Mesenchymal stem cell (in vitro differentiated cells and primary cell): Measurements from ENCODE around the gene KSR1.

Source experiments
- DNase-seq: peaks from one replicate; pipeline ENCODE4 v3.0.0-alpha.2; 2013
- H2AFZ ChIP-seq: one replicate; pipeline ENCODE4 v1.6.1; 2013; ENCODE audit warnings: low read depth, mild to moderate bottlenecking, control low read depth, inconsistent platforms, low read length, moderate library complexity
- H2AK5ac ChIP-seq: 2 replicates; pipeline ENCODE4 v1.6.1; 2013; ENCODE audit warnings: low read length, moderate library complexity, mild to moderate bottlenecking, inconsistent platforms; ENCODE audit not compliant: severe bottlenecking
- H2BK120ac ChIP-seq: one replicate; pipeline ENCODE4 v1.6.1; 2013; ENCODE audit warnings: low read depth, mild to moderate bottlenecking, inconsistent platforms, low read length, moderate library complexity
- H2BK12ac ChIP-seq, 2 experiments: one replicate each; pipeline ENCODE4 v1.6.1; 2013; ENCODE audit warnings: inconsistent platforms in 2 of 2, low read length in 2 of 2, mild to moderate bottlenecking in 2 of 2, moderate library complexity in 2 of 2, control low read depth in 1 of 2
- H2BK15ac ChIP-seq: one replicate; pipeline ENCODE4 v1.6.1; 2013; ENCODE audit warnings: mild to moderate bottlenecking, low read depth, inconsistent platforms; ENCODE audit not compliant: poor library complexity, severe bottlenecking
- H2BK5ac ChIP-seq: 2 replicates; pipeline ENCODE4 v1.6.1; 2013; ENCODE audit warnings: low read depth, mild to moderate bottlenecking, low read length, control low read depth, inconsistent platforms; ENCODE audit not compliant: poor library complexity, severe bottlenecking
- H3K14ac ChIP-seq, 2 experiments: one replicate each; pipeline ENCODE4 v1.6.1; 2013; ENCODE audit warnings: inconsistent platforms in 2 of 2, low read length in 2 of 2, control low read depth in 1 of 2, mild to moderate bottlenecking in 1 of 2, moderate library complexity in 1 of 2
- H3K18ac ChIP-seq, 2 experiments: one replicate each; pipeline ENCODE4 v1.6.1; 2013; ENCODE audit warnings: inconsistent platforms in 2 of 2, low read length in 2 of 2, control low read depth in 1 of 2, low read depth in 1 of 2, mild to moderate bottlenecking in 1 of 2
- H3K23ac ChIP-seq, 2 experiments: one replicate each; pipeline ENCODE4 v1.6.1; 2013; ENCODE audit warnings: inconsistent platforms in 2 of 2, low read length in 2 of 2, mild to moderate bottlenecking in 2 of 2, moderate library complexity in 2 of 2, control low read depth in 1 of 2
- H3K27ac ChIP-seq: 2 replicates; pipeline ENCODE4 v1.5.1; 2013; ENCODE audit warnings: mild to moderate bottlenecking, moderate library complexity, low read length, control low read depth, inconsistent platforms; ENCODE audit not compliant: poor library complexity, severe bottlenecking
- H3K27me3 ChIP-seq, 2 experiments: 2 replicates each; pipeline versions ENCODE4 v1.6.1 to v1.7.0; 2013; ENCODE audit warnings: low read length in 2 of 2, mild to moderate bottlenecking in 2 of 2, moderate library complexity in 2 of 2, control low read depth in 1 of 2, inconsistent platforms in 1 of 2; ENCODE audit not compliant: control insufficient read depth in 1 of 2, insufficient read depth in 1 of 2
- H3K36me3 ChIP-seq, 2 experiments: 2 replicates each; pipeline versions ENCODE4 v1.6.1 to v1.7.0; 2013; ENCODE audit warnings: low read length in 2 of 2, control low read depth in 1 of 2, inconsistent platforms in 1 of 2, low read depth in 1 of 2, mild to moderate bottlenecking in 1 of 2; ENCODE audit not compliant: insufficient read depth in 2 of 2, control insufficient read depth in 1 of 2
- H3K4ac ChIP-seq, 2 experiments: one replicate each; pipeline ENCODE4 v1.6.1; 2013; ENCODE audit warnings: inconsistent platforms in 2 of 2, low read length in 2 of 2, mild to moderate bottlenecking in 2 of 2, moderate library complexity in 2 of 2, control low read depth in 1 of 2, low read depth in 1 of 2
- H3K4me1 ChIP-seq: 2 replicates; pipeline ENCODE4 v1.6.1; 2013; ENCODE audit warnings: low read depth, low read length, control low read depth; ENCODE audit not compliant: control insufficient read depth, insufficient read depth
- H3K4me2 ChIP-seq: 2 replicates; pipeline ENCODE4 v1.6.1; 2013; ENCODE audit warnings: low read length, mild to moderate bottlenecking, inconsistent platforms; ENCODE audit not compliant: poor library complexity, severe bottlenecking
- H3K4me3 ChIP-seq, 2 experiments: 2 replicates each; pipeline versions ENCODE4 v1.5.1 to v1.7.0; 2013; ENCODE audit warnings: low read length in 2 of 2, mild to moderate bottlenecking in 2 of 2, control low read depth in 1 of 2, low read depth in 1 of 2; ENCODE audit not compliant: insufficient read depth in 1 of 2
- H3K79me1 ChIP-seq: replicated peaks from 2 replicates; pipeline ENCODE4 v1.6.1; 2013; ENCODE audit warnings: mild to moderate bottlenecking, control low read depth, low read length, inconsistent platforms; ENCODE audit not compliant: poor library complexity, severe bottlenecking
- H3K9ac ChIP-seq: 2 replicates; pipeline ENCODE4 v1.7.0; 2013; ENCODE audit warnings: mild to moderate bottlenecking, low read length, moderate library complexity
- H3K9me3 ChIP-seq: 2 replicates; pipeline ENCODE4 v1.7.0; 2013; ENCODE audit warnings: mild to moderate bottlenecking, low read length; ENCODE audit not compliant: control insufficient read depth
- H4K8ac ChIP-seq: one replicate; pipeline ENCODE4 v1.6.1; 2013; ENCODE audit warnings: inconsistent platforms, mild to moderate bottlenecking, low read length, moderate library complexity
- H4K91ac ChIP-seq: one replicate; pipeline ENCODE4 v1.6.1; 2013; ENCODE audit warnings: mild to moderate bottlenecking, low read length, inconsistent platforms
- WGBS: methylation state at CpG from one replicate; pipeline ENCODE4 v1.1.7; 2013; ENCODE audit warnings: mixed read lengths; 5-methylcytosine and 5-hydroxymethylcytosine counted together

The KSR1 gene

DNA sequence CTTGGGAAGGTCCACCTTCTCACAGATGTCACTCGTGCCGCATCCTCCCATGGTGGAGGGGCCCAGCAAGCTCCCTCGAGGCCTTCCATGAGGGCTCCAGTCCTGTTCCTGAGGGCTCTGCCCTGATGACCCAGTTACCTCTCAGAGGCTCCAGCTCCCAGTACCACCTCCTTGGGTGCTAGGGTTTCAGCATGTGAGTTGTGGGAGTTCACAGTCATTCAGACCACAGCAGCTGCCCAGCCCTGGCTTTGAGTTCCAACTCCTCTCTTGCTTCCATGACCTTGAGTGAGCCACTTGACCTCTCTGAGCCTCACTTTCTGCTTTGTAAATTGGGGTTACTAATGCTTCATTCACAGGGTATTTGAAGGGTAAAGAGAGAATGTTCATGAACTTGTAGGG lies 137.6 kb downstream of the KSR1 start:
- H3K4me3 ChIP-seq, result no peak overlapping the region
- H4K8ac ChIP-seq, result no peak overlapping the region
- H2BK120ac ChIP-seq, result no peak overlapping the region
- WGBS, result 98% methylated on average over 3 of the region's 3 CpGs
- no peak overlapping the region for H2BK12ac ChIP-seq
- no peak for DNase-seq
- no peak overlapping the region for H4K91ac ChIP-seq
- H2AK5ac ChIP-seq, result no peak overlapping the region
- H3K27me3 ChIP-seq, result no peaks in the 10 kb centered on the region
- peaks cover 62 to 75% of the 10 kb centered on the region in 2 experiments for H3K36me3 ChIP-seq
- H3K18ac ChIP-seq, result no peak overlapping the region
- no peak overlapping the region for H2AFZ ChIP-seq
- H3K4me2 ChIP-seq, result no peak overlapping the region
- H3K14ac ChIP-seq, result no peak overlapping the region
- no peak overlapping the region for H3K9ac ChIP-seq
- no peak overlapping the region for H2BK15ac ChIP-seq
- peaks cover 7% of the 10 kb centered on the region for H3K79me1 ChIP-seq
- no peak overlapping the region for H3K4ac ChIP-seq
- no peak overlapping the region for H2BK5ac ChIP-seq
- no peak overlapping the region for H3K23ac ChIP-seq
- no peaks in the 10 kb centered on the region for H3K9me3 ChIP-seq
- no peak overlapping the region for H3K27ac ChIP-seq
- H3K4me1 ChIP-seq, result peaks cover 4% of the 10 kb centered on the region

DNA sequence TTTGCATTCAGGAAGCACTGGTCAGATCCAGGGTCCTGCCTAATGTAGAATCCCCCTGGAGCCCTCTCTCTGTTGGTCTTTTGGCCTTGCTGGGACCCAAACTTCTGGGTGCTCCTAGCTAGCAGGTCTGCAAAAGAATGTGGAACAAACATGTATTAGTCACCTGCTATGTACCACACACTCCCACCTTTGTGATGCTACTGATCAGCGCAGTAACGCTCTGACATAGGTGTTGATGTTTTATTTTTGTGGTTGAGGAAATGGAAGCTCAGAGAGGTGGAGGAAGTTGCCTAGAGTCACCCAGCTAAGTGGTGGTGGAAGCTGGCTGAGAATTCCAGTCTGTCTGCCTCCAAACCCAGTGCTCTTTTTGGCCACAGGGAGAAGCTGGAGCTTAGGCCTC lies 139.0 kb downstream of the KSR1 start:
- H3K4me3 ChIP-seq, result no peak overlapping the region
- no peak overlapping the region for H3K4ac ChIP-seq
- no peak for DNase-seq
- H3K36me3 ChIP-seq, result peaks cover 56 to 71% of the 10 kb centered on the region in 2 experiments
- no peak overlapping the region for H2AFZ ChIP-seq
- no peak overlapping the region for H2BK5ac ChIP-seq
- no peak overlapping the region for H4K8ac ChIP-seq
- H2BK12ac ChIP-seq, result no peak overlapping the region
- no peak overlapping the region for H2AK5ac ChIP-seq
- no peak overlapping the region for H2BK120ac ChIP-seq
- peaks cover 5% of the 10 kb centered on the region for H3K4me1 ChIP-seq
- 100% methylated on average over 1 of the region's 2 CpGs for WGBS
- peaks cover 5% of the 10 kb centered on the region for H3K79me1 ChIP-seq
- H3K9ac ChIP-seq, result no peak overlapping the region
- no peak overlapping the region for H3K4me2 ChIP-seq
- H3K23ac ChIP-seq, result no peak overlapping the region
- no peaks in the 10 kb centered on the region for H3K27me3 ChIP-seq
- no peak overlapping the region for H3K27ac ChIP-seq
- H4K91ac ChIP-seq, result no peak overlapping the region
- H3K18ac ChIP-seq, result no peak overlapping the region
- H3K14ac ChIP-seq, result no peak overlapping the region
- H3K9me3 ChIP-seq, result no peaks in the 10 kb centered on the region
- no peak overlapping the region for H2BK15ac ChIP-seq

DNA sequence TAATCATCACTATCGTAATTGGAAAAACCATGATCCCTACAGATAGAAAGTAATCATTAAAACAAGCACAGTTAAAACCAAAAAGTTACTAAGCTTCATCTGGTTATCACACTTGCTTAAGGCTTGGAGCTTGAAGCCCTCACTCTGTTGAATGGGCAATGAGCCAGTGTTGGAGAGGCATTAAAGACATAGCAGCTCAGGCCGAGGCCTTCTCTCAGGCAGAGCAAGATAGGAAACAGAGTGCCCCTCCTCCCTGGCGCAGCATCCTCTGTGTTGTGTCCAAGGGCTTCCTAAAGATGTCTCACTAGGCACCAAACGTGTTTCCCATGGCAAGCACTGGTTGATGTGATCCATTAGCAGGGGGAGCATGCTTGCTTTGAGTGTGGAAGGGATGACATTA lies 139.8 kb downstream of the KSR1 start:
- no peak overlapping the region for H2AFZ ChIP-seq

DNA sequence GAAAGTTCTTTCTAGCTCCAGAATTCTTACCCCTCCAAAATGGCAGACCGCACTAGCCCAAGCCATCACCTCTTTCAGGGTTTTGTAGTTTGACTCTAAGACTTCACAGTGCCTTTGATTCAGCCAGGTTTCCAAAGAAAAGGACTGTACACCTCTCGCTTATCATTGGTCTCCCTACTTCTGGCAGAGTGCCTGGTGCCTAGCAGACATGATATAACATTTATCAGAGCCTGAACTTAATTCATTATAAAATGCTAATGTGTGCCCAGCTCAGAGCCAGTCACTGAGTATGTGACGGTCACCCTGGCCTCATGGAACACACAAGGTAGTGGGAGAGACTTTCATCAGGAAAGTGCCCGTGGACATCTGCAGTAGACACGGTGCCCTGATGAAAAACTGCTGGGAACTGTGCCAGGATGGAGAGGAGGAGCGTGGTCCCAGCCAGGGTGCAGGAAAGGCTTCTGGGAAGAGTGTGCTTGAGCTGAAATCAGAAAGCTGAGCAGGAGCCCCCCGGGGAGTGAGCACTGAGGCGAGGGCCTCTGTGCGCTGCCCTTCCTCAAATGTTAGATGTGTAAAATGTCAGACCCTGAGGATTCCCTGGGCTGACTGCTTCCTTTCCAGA lies 140.4 kb downstream of the KSR1 start:
- no peak overlapping the region for H3K23ac ChIP-seq
- no peak overlapping the region for H4K8ac ChIP-seq
- H3K9ac ChIP-seq, result no peak overlapping the region
- H2AK5ac ChIP-seq, result no peak overlapping the region
- H3K79me1 ChIP-seq, result peaks cover 5% of the 10 kb centered on the region
- H3K27me3 ChIP-seq, result no peaks in the 10 kb centered on the region
- no peak overlapping the region for H2BK15ac ChIP-seq
- no peak overlapping the region for H3K4ac ChIP-seq
- no peak overlapping the region for H3K14ac ChIP-seq
- no peak overlapping the region for H4K91ac ChIP-seq
- no peak overlapping the region for H3K27ac ChIP-seq
- 94% methylated on average over 7 of the region's 9 CpGs for WGBS
- peaks cover 5% of the 10 kb centered on the region for H3K4me1 ChIP-seq
- H2BK5ac ChIP-seq, result no peak overlapping the region
- peaks cover 59 to 67% of the 10 kb centered on the region in 2 experiments for H3K36me3 ChIP-seq
- no peaks in the 10 kb centered on the region for H3K9me3 ChIP-seq
- no peak for DNase-seq
- H3K4me2 ChIP-seq, result no peak overlapping the region
- no peak overlapping the region for H2AFZ ChIP-seq
- H3K18ac ChIP-seq, result no peak overlapping the region
- no peak overlapping the region for H2BK120ac ChIP-seq
- no peak overlapping the region for H3K4me3 ChIP-seq
- no peak overlapping the region for H2BK12ac ChIP-seq

More for the DNA sequence above, 139.8 kb downstream of the KSR1 start:
- Histone ChIP-seq H4K91ac (no peak overlapping the region), H3K27ac (no peak overlapping the region), H3K36me3 (peaks cover 58 to 68% of the 10 kb centered on the region in 2 experiments), H2BK12ac (no peak overlapping the region), H3K14ac (no peak overlapping the region), H3K4me2 (no peak overlapping the region), H3K4me1 (peaks cover 5% of the 10 kb centered on the region), H3K9me3 (no peaks in the 10 kb centered on the region), H4K8ac (no peak overlapping the region), H2BK5ac (no peak overlapping the region), H3K79me1 (peaks cover 5% of the 10 kb centered on the region), H3K4ac (no peak overlapping the region), H3K18ac (no peak overlapping the region), H3K9ac (no peak overlapping the region), H3K4me3 (no peak overlapping the region), H2BK15ac (no peak overlapping the region), H3K23ac (no peak overlapping the region), H3K27me3 (no peaks in the 10 kb centered on the region), H2BK120ac (no peak overlapping the region), H2AK5ac (no peak overlapping the region)
- DNase-seq, result no peak
- 98% methylated on average over 4 of the region's 4 CpGs for WGBS
